SK-N-SH treated with all-trans-retinoic acid at 6 μM for 48 hours (cell line): ENCODE measurements around the gene ZNF664.

Experiments used
- ARNTL ChIP-seq: fragments of 450-650 bp; formaldehyde crosslinking; IDR thresholded peaks from 2 replicates; pipeline ENCODE4 v1.5.0; 2020; ENCODE audit warnings: low read depth, mild to moderate bottlenecking, moderate library complexity, borderline replicate concordance
- BACH2 ChIP-seq: fragments of 250-450 bp; sonication (Bioruptor Pico); IDR thresholded peaks from 2 replicates; pipeline ENCODE4 v1.9.0; 2021; ENCODE audit warnings: mild to moderate bottlenecking, borderline replicate concordance
- CREB5 ChIP-seq: fragments of 250-450 bp; sonication (Bioruptor Pico); IDR thresholded peaks from 2 replicates; pipeline ENCODE4 v1.5.1; 2020; ENCODE audit warnings: low read depth, mild to moderate bottlenecking, moderate library complexity
- CSRNP3 ChIP-seq: fragments of 250-450 bp; sonication (Bioruptor Pico); IDR thresholded peaks from 2 replicates; pipeline ENCODE4 v1.5.1; 2021; ENCODE audit warnings: mild to moderate bottlenecking, moderate library complexity
- GLIS3 ChIP-seq: fragments of 250-450 bp; sonication (Bioruptor Pico); IDR thresholded peaks from 2 replicates; pipeline ENCODE4 v1.5.0; 2020; ENCODE audit warnings: mild to moderate bottlenecking, moderate library complexity
- ISL1 ChIP-seq: fragments of 250-450 bp; sonication (Bioruptor Pico); IDR thresholded peaks from 2 replicates; pipeline ENCODE4 v2.1.2; 2022; ENCODE audit warnings: mild to moderate bottlenecking, moderate library complexity
- OSR1 ChIP-seq: fragments of 250-450 bp; sonication (Bioruptor Pico); IDR thresholded peaks from 2 replicates; pipeline ENCODE4 v1.8.0; 2022; ENCODE audit warnings: moderate library complexity, mild to moderate bottlenecking, inconsistent platforms
- PATZ1 ChIP-seq: fragments of 250-450 bp; sonication (Bioruptor Pico); IDR thresholded peaks from 2 replicates; pipeline ENCODE4 v1.8.0; 2020; ENCODE audit warnings: mild to moderate bottlenecking, moderate library complexity, borderline replicate concordance
- RARB ChIP-seq: fragments of 250-450 bp; sonication (Bioruptor Pico); IDR thresholded peaks from 2 replicates; pipeline ENCODE4 v1.8.0; 2021; ENCODE audit warnings: mild to moderate bottlenecking, moderate library complexity
- SNAI2 ChIP-seq: fragments of 250-450 bp; sonication (Bioruptor Pico); IDR thresholded peaks from 2 replicates; pipeline ENCODE4 v1.5.0; 2020; ENCODE audit warnings: mild to moderate bottlenecking, moderate library complexity
- ZC3H10 ChIP-seq: fragments of 250-450 bp; sonication (Bioruptor Pico); IDR thresholded peaks from 2 replicates; pipeline ENCODE4 v1.5.1; 2021; ENCODE audit warnings: mild to moderate bottlenecking, moderate library complexity
- ZFP3 ChIP-seq: fragments of 250-450 bp; sonication (Bioruptor Pico); IDR thresholded peaks from 2 replicates; pipeline ENCODE4 v1.5.0; 2020; ENCODE audit warnings: mild to moderate bottlenecking, moderate library complexity
- ZNF8 ChIP-seq: fragments of 450-650 bp; formaldehyde crosslinking; IDR thresholded peaks from 2 replicates; pipeline ENCODE4 v1.5.0; 2020; ENCODE audit warnings: mild to moderate bottlenecking, moderate library complexity
- TF ChIP-seq, protein P1 (sequence below): fragments of 250-450 bp; sonication (Bioruptor Pico); IDR thresholded peaks from 2 replicates; pipeline ENCODE4 v1.8.0; 2021; ENCODE audit warnings: low read depth, mild to moderate bottlenecking, moderate library complexity, borderline replicate concordance

DNA sequence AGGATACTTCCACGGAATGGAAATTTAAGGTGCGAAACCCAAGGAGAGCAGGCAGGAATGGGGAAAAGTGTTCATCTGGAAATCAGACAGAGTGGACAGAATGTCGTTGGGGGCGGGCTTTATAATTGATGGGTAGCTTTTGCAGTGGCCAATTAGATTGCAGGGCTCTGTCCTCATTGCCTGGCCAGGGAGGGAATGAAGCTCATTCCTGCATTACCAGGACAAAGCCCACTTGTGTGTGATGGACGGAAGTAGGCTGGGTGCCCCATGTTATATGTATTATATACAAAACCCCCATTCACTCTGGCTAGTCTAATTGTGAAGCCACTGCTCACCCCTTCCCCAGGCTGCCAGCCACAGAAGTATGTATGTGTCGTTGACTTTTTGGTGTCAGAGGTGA lies 23.6 kb downstream of the ZNF664 start:
- TF ChIP-seq CSRNP3 (CRISPR knock-in tag) (no peak), CREB5 (CRISPR knock-in tag) (no peak), OSR1 (no peak), PATZ1 (no peak), ZC3H10 (CRISPR knock-in tag) (no peak), ISL1 (CRISPR knock-in tag) (no peak), RARB (no peak), ARNTL (no peak), BACH2 (CRISPR knock-in tag) (no peak), ZFP3 (no peak), GLIS3 (CRISPR knock-in tag) (no peak), SNAI2 (CRISPR knock-in tag) (no peak), ZNF8 (CRISPR knock-in tag) (no peak)
- TF ChIP-seq, protein P1, sequence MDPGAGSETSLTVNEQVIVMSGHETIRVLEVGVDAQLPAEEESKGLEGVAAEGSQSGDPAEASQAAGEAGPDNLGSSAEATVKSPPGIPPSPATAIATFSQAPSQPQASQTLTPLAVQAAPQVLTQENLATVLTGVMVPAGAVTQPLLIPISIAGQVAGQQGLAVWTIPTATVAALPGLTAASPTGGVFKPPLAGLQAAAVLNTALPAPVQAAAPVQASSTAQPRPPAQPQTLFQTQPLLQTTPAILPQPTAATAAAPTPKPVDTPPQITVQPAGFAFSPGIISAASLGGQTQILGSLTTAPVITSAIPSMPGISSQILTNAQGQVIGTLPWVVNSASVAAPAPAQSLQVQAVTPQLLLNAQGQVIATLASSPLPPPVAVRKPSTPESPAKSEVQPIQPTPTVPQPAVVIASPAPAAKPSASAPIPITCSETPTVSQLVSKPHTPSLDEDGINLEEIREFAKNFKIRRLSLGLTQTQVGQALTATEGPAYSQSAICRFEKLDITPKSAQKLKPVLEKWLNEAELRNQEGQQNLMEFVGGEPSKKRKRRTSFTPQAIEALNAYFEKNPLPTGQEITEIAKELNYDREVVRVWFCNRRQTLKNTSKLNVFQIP (CRISPR knock-in tag), result no peak
